Spleen (tissue), 11 donors: ENCODE measurements around the gene HESX1. TPM values are rescaled to one million over a fixed set of nuclear protein-coding genes. Genes with fewer than 3 reads are reported as not detected.
A peak's percentile ranks its signal among the peaks of the same experiment; 100 is the strongest.

Experiments used
- DNase-seq: peaks from one replicate; pipeline ENCODE4 v3.0.0-alpha.2; 2020
- H3K27ac ChIP-seq, 8 donors: fragments of 200-600 bp; sonication (generic) in 7 of 8; 1 replicate in 4 of 8; 2 replicates in 4 of 8; pipeline versions ENCODE4 v1.5.0 to v1.8.0; 2016 to 2021; ENCODE audit warnings: inconsistent platforms in 4 of 8, mild to moderate bottlenecking in 4 of 8, moderate library complexity in 1 of 8
- H3K27me3 ChIP-seq, 7 donors: fragments of 200-600 bp; sonication (generic) in 6 of 7; replicated peaks in 1 of 7; 1 replicate in 4 of 7; 2 replicates in 3 of 7; pipeline versions ENCODE4 v1.5.0 to v1.8.0; 2016 to 2021; ENCODE audit warnings: inconsistent platforms in 3 of 7, mild to moderate bottlenecking in 1 of 7
- H3K36me3 ChIP-seq, 6 donors: fragments of 200-600 bp; sonication (generic) in 5 of 6; 1 replicate in 4 of 6; 2 replicates in 2 of 6; pipeline versions ENCODE4 v1.5.0 to v1.8.0; 2016 to 2021; ENCODE audit warnings: inconsistent platforms in 2 of 6
- H3K4me1 ChIP-seq, 6 donors: fragments of 200-600 bp; sonication (generic) in 5 of 6; 1 replicate in 3 of 6; 2 replicates in 3 of 6; pipeline versions ENCODE4 v1.5.0 to v1.8.0; 2016 to 2021; ENCODE audit warnings: inconsistent platforms in 3 of 6
- H3K4me3 ChIP-seq, 8 donors: fragments of 200-600 bp; sonication (generic) in 7 of 8; 1 replicate in 4 of 8; 2 replicates in 4 of 8; pipeline versions ENCODE4 v1.5.0 to v1.8.0; 2016 to 2021; ENCODE audit warnings: inconsistent platforms in 4 of 8, mild to moderate bottlenecking in 4 of 8, moderate library complexity in 2 of 8
- H3K9me3 ChIP-seq, 8 donors: fragments of 200-600 bp; sonication (generic) in 7 of 8; 1 replicate in 4 of 8; 2 replicates in 4 of 8; pipeline versions ENCODE4 v1.5.0 to v1.8.0; 2016 to 2021; ENCODE audit warnings: inconsistent platforms in 4 of 8
- POLR2A ChIP-seq, 3 donors: fragments of 450-650 bp; IDR thresholded peaks; one replicate each; pipeline ENCODE4 v1.5.1; 2017; ENCODE audit warnings: antibody characterized with exemption in 3 of 3, mild to moderate bottlenecking in 1 of 3
- POLR2AphosphoS5 ChIP-seq, 3 donors: sonication (generic); formaldehyde crosslinking; IDR thresholded peaks; one replicate each; pipeline ENCODE4 v1.5.1; 2017; ENCODE audit warnings: antibody characterized with exemption in 3 of 3
- WGBS, 5 donors: extraction: QIAGEN DNeasy Blood & Tissue Kit in 3 of 5; methylation state at CpG; one replicate each; pipeline versions ENCODE4 v1.1.5 to v1.1.7; 2013 to 2018; 5-methylcytosine and 5-hydroxymethylcytosine counted together
- intact Hi-C: fragments of 100-400 bp; cut with DNase I; formaldehyde crosslinking; loops from one replicate; pipeline ENCODE4 v1.15.0; 2023; ENCODE audit warnings: low total_unique reads
- polyA plus RNA-seq, 3 donors: library from polyadenylated mRNA; stranded (reverse); fragments of 200-250 nt; gene quantifications; one replicate each; pipeline ENCODE4 v1.2.1, GENCODE V29; 2013
- total RNA-seq, 7 donors: library from RNA; depleted of rRNA in 3 of 7; stranded (reverse); fragments of >200 nt in 3 of 7; fragmentation: NEBNext Ultra II Directional in 4 of 7; extraction: Animal tissue kit (Norgen Biotek cat#: 25700) in 4 of 7; gene quantifications; one replicate each; pipeline versions ENCODE4 v1.1.0 to v1.2.1, GENCODE V29; 2016 to 2021
- TF ChIP-seq, protein P1 (sequence below), 11 experiments: fragments of 200-600 bp in 7 of 11; fragments of 450-650 bp in 4 of 11; sonication (generic) in 4 of 11; IDR thresholded peaks in 8 of 11; conservative IDR thresholded peaks in 3 of 11; 1 replicate in 7 of 11; 2 replicates in 4 of 11; pipeline versions ENCODE4 v1.4.0 to v1.8.0; 2016 to 2021; ENCODE audit warnings: antibody characterized with exemption in 11 of 11, inconsistent platforms in 4 of 11, mild to moderate bottlenecking in 1 of 11
- donor health status: healthy with polysubstance abuse.
- donor health status: DM: no; HTN: no; CAD: no; lungs with moderate emphysema.
- donor health status: DM: no; HTN: no; CAD: no.
- donor health status: Bipolar disorder and iron deficiency.
- donor health status: healthy.
- donor health status: DM: no; HTN: no; CAD: no.
- donor health status: DM: yes; HTN: yes; CAD: no.

HESX1 gene
- total and polyA plus RNA-seq, 10 donors, result 0.70 to 3.4 (median 1.8) TPM; not detected in 2

DNA sequence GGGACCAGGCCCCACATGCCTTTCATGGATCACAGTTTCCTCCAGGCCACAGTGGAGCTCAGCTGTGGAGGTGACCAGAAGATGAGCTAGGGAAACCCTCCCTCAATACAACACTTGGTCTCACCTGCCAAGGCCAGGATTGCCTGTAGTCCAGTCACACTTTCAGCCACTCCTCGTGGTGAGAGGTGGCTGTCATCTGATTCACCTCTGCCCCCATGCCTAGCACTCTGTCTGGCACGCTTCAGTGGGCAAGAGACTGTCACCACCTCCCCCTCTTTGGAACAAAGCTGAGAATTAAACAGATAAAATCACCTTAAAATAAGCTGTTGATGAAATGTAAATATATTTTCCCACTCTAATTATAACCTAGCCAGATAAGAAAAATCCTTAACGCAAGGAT is 30.7 kb downstream of the HESX1 start:
- H3K27me3 ChIP-seq, result peaks cover 0 to 59% (median 12%) of the 10 kb centered on the region in 7 donors
- peak overlapping the region in 1 of 8 donors; percentile 49 for H3K4me3 ChIP-seq
- WGBS, 5 donors, result 45 to 72% (median 63%) methylated on average over 3 of the region's 3 CpGs
- DNase-seq, result no peak
- no peak for TF ChIP-seq POLR2AphosphoS5 (IDR thresholded peaks at IDR 0.05)
- peaks cover 6 to 31% (median 24%) of the 10 kb centered on the region in 6 donors for H3K4me1 ChIP-seq
- H3K9me3 ChIP-seq, result no peaks in the 10 kb centered on the region
- no peaks in the 10 kb centered on the region for H3K36me3 ChIP-seq
- H3K27ac ChIP-seq, result no peak overlapping the region
- intact Hi-C loops, result no loop called here

- Histone ChIP-seq H3K4me3 (no peak overlapping the region), H3K4me1 (peaks cover 7 to 40% (median 28%) of the 10 kb centered on the region in 6 donors), H3K9me3 (no peaks in the 10 kb centered on the region), H3K27ac (no peak overlapping the region), H3K36me3 (no peaks in the 10 kb centered on the region), H3K27me3 (peaks cover 0 to 69% (median 14%) of the 10 kb centered on the region in 7 donors)
- DNase-seq, result no peak
- no peak for TF ChIP-seq POLR2A (IDR thresholded peaks at IDR 0.05)
- WGBS, 5 donors, result 41 to 58% (median 53%) methylated on average over 2 of the region's 2 CpGs
- intact Hi-C loops, result no loop called here
Observed at GRCh38 chr3:57168151-57168550, 31.6 kb downstream of the HESX1 start.

DNA sequence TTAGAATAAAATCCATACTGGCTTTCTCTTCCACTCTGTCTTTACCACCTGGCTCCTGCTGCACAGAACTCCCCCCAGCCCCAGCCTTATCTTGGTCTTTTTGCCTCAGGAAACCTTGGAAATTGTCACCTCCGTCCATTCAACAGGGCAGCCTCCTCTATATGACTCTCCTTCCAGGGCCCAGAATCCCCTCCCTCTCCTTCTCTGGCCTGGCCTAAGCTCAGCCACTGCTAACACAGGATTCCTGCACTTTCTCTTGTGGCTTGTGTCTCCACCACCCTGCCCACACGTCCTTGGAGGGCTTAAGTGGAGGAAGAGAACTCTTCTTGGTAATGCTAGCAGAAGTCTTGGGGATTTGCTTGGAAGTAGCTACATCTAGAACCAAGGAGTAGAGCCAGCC is 33.1 kb downstream of the HESX1 start:
- intact Hi-C loops, result no loop called here
- Histone ChIP-seq H3K4me3 (no peak overlapping the region), H3K36me3 (no peaks in the 10 kb centered on the region), H3K4me1 (peaks cover 7 to 51% (median 35%) of the 10 kb centered on the region in 6 donors), H3K27ac (no peak overlapping the region), H3K27me3 (peaks cover 0 to 84% (median 14%) of the 10 kb centered on the region in 7 donors), H3K9me3 (no peaks in the 10 kb centered on the region)
- no peak for DNase-seq
- 24 to 64% (median 39%) methylated on average over 2 of the region's 2 CpGs for WGBS, 5 donors
- TF ChIP-seq POLR2A (IDR thresholded peaks at IDR 0.05), result no peak

DNA sequence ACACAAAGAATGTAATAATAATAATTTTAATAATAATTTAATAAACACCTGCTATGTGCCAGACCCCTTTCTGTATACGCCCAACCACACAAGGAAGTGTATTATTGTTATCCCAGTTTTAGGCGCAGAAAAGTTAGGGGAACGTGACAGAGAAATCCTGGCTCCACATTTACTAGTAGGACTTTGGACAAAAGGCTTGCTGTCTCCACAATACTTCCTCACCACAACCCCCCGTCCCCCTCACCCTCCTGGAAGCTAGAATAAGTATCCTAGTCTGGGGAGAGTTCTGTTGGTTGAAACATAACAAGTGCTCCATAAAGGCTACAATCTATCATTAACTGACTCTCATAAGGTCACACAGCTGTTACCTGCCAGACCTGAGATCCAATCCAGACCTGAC is 34.1 kb downstream of the HESX1 start:
- Histone ChIP-seq H3K36me3 (no peaks in the 10 kb centered on the region), H3K4me1 (peaks cover 7 to 52% (median 34%) of the 10 kb centered on the region in 6 donors), H3K27me3 (peaks cover 0 to 91% (median 14%) of the 10 kb centered on the region in 7 donors), H3K9me3 (no peaks in the 10 kb centered on the region), H3K27ac (no peak overlapping the region), H3K4me3 (peak overlapping the region in 5 of 8 donors; percentile 75 to 85 (median 77))
- intact Hi-C loops, result no loop called here
- TF ChIP-seq POLR2A (IDR thresholded peaks at IDR 0.05), result no peak
- TF ChIP-seq, protein P1, sequence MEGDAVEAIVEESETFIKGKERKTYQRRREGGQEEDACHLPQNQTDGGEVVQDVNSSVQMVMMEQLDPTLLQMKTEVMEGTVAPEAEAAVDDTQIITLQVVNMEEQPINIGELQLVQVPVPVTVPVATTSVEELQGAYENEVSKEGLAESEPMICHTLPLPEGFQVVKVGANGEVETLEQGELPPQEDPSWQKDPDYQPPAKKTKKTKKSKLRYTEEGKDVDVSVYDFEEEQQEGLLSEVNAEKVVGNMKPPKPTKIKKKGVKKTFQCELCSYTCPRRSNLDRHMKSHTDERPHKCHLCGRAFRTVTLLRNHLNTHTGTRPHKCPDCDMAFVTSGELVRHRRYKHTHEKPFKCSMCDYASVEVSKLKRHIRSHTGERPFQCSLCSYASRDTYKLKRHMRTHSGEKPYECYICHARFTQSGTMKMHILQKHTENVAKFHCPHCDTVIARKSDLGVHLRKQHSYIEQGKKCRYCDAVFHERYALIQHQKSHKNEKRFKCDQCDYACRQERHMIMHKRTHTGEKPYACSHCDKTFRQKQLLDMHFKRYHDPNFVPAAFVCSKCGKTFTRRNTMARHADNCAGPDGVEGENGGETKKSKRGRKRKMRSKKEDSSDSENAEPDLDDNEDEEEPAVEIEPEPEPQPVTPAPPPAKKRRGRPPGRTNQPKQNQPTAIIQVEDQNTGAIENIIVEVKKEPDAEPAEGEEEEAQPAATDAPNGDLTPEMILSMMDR (IDR thresholded peaks at IDR 0.05 in 8 of 11, conservative IDR thresholded peaks at IDR 0.05 in 3 of 11), result no peak
- no peak for TF ChIP-seq POLR2AphosphoS5 (IDR thresholded peaks at IDR 0.05)
- DNase-seq, result no peak
- WGBS, 5 donors, result 17 to 28% (median 24%) methylated on average over 4 of the region's 4 CpGs

- Histone ChIP-seq H3K27ac (peak within 1 kb of the TSS in 5 of 8 donors; percentile 15 to 58 (median 28)), H3K9me3 (no peaks in the 10 kb centered on the region), H3K4me3 (peak within 1 kb of the TSS; percentile 71 to 85 (median 77)), H3K27me3 (peaks cover 0 to 95% (median 16%) of the 10 kb centered on the region in 7 donors), H3K4me1 (peaks cover 7 to 52% (median 30%) of the 10 kb centered on the region in 6 donors), H3K36me3 (no peaks in the 10 kb centered on the region)
- intact Hi-C loops, result no loop called here
- peak; percentile 87 for DNase-seq
- WGBS, 5 donors, result 1 to 2% (median 1%) methylated on average over 27 to 98 of the region's 98 CpGs
- TF ChIP-seq POLR2AphosphoS5 (IDR thresholded peaks at IDR 0.05) (peak in 2 of 3 donors; percentile 36), POLR2A (IDR thresholded peaks at IDR 0.05) (no peak)
- TF ChIP-seq, protein P1 (IDR thresholded peaks at IDR 0.05 in 8 of 11, conservative IDR thresholded peaks at IDR 0.05 in 3 of 11), result no peak
Observed at GRCh38 chr3:57164657-57165573, 34.9 kb downstream of the HESX1 start, which contains the start of gene IL17RD. Gene IL17RD, minus strand, starts transcription at chr3:57165353. Its CDS starts 67 bp downstream, at chr3:57165286.
